H9 (cell line): ENCODE measurements around the gene SYK. TPM values are rescaled to one million over a fixed set of nuclear protein-coding genes. Genes with fewer than 3 reads are reported as not detected.

Experiments
- DNase-seq: peaks from one replicate; pipeline ENCODE4 v3.0.0-alpha.2; 2017
- H2AFZ ChIP-seq: one replicate; pipeline ENCODE4 v1.6.1; 2013; ENCODE audit warnings: mild to moderate bottlenecking, low read length, control low read depth, moderate library complexity
- H2AK5ac ChIP-seq: 2 replicates; pipeline ENCODE4 v1.6.1; 2013; ENCODE audit warnings: low read length, control low read depth, mixed read lengths; ENCODE audit not compliant: insufficient read length
- H2BK120ac ChIP-seq: one replicate; pipeline ENCODE4 v1.6.1; 2013; ENCODE audit warnings: low read depth, mild to moderate bottlenecking, low read length, control low read depth, inconsistent platforms; ENCODE audit not compliant: poor library complexity, severe bottlenecking
- H2BK12ac ChIP-seq: 2 replicates; pipeline ENCODE4 v1.6.1; 2013; ENCODE audit warnings: low read length, control low read depth, mixed read lengths, low read depth; ENCODE audit not compliant: insufficient read length
- H2BK15ac ChIP-seq: 2 replicates; pipeline ENCODE4 v1.6.1; 2013; ENCODE audit warnings: low read depth, low read length, control low read depth
- H2BK20ac ChIP-seq: one replicate; pipeline ENCODE4 v1.6.1; 2013; ENCODE audit warnings: low read depth, mild to moderate bottlenecking, low read length, control low read depth, inconsistent platforms; ENCODE audit not compliant: poor library complexity, severe bottlenecking
- H2BK5ac ChIP-seq: 2 replicates; pipeline ENCODE4 v1.6.1; 2013; ENCODE audit warnings: low read length, control low read depth, mixed read lengths; ENCODE audit not compliant: insufficient read length
- H3K14ac ChIP-seq: 2 replicates; pipeline ENCODE4 v1.6.1; 2013; ENCODE audit warnings: low read length, control low read depth; ENCODE audit not compliant: insufficient read depth
- H3K18ac ChIP-seq: 2 replicates; pipeline ENCODE4 v1.6.1; 2013; ENCODE audit warnings: low read depth, mild to moderate bottlenecking, mixed read lengths, low read length, control low read depth; ENCODE audit not compliant: insufficient read length
- H3K23ac ChIP-seq: 2 replicates; pipeline ENCODE4 v1.6.1; 2013; ENCODE audit warnings: low read length, control low read depth, mixed read lengths, low read depth; ENCODE audit not compliant: insufficient read length
- H3K23me2 ChIP-seq: 2 replicates; pipeline ENCODE4 v1.6.1; 2013; ENCODE audit warnings: low read depth, mild to moderate bottlenecking, mixed read lengths, low read length, control low read depth; ENCODE audit not compliant: insufficient read length, poor library complexity, severe bottlenecking
- H3K27ac ChIP-seq: 2 replicates; pipeline ENCODE4 v1.5.1; 2013; ENCODE audit warnings: low read length, control low read depth, mixed read lengths, low read depth; ENCODE audit not compliant: insufficient read length
- H3K27me3 ChIP-seq: 2 replicates; pipeline ENCODE4 v1.6.1; 2013; ENCODE audit warnings: low read length, control low read depth, inconsistent platforms; ENCODE audit not compliant: insufficient read depth
- H3K4ac ChIP-seq: 2 replicates; pipeline ENCODE4 v1.6.1; 2013; ENCODE audit warnings: low read depth, mild to moderate bottlenecking, control low read depth, inconsistent platforms, low read length, moderate library complexity
- H3K4me1 ChIP-seq: 2 replicates; pipeline ENCODE4 v1.6.1; 2013; ENCODE audit warnings: low read length, control low read depth, inconsistent platforms; ENCODE audit not compliant: insufficient read depth
- H3K4me2 ChIP-seq: 2 replicates; pipeline ENCODE4 v1.6.1; 2013; ENCODE audit warnings: low read length, control low read depth, mixed read lengths; ENCODE audit not compliant: insufficient read length, insufficient read depth
- H3K56ac ChIP-seq: 2 replicates; pipeline ENCODE4 v1.6.1; 2013; ENCODE audit warnings: low read depth, mild to moderate bottlenecking, mixed read lengths, low read length, control low read depth; ENCODE audit not compliant: insufficient read length
- H3K79me1 ChIP-seq: 2 replicates; pipeline ENCODE4 v1.6.1; 2013; ENCODE audit warnings: low read depth, mild to moderate bottlenecking, moderate library complexity, low read length, control low read depth, inconsistent platforms; ENCODE audit not compliant: insufficient read depth, poor library complexity, severe bottlenecking
- H3K79me2 ChIP-seq: 2 replicates; pipeline ENCODE4 v1.6.1; 2013; ENCODE audit warnings: low read length, control low read depth, inconsistent platforms; ENCODE audit not compliant: insufficient read depth
- H3K9ac ChIP-seq: 2 replicates; pipeline ENCODE4 v1.6.1; 2013; ENCODE audit warnings: low read length, control low read depth, mixed read lengths; ENCODE audit not compliant: insufficient read length; ENCODE audit errors: extremely low read depth
- H3K9me3 ChIP-seq: one replicate; pipeline ENCODE4 v1.6.1; 2013; ENCODE audit warnings: low read depth, low read length, inconsistent platforms; ENCODE audit not compliant: control insufficient read depth
- H3T11ph ChIP-seq: one replicate; pipeline ENCODE4 v1.6.1; 2013; ENCODE audit warnings: mild to moderate bottlenecking, low read length, control low read depth, inconsistent platforms
- H4K20me1 ChIP-seq: one replicate; pipeline ENCODE4 v1.6.1; 2013; ENCODE audit not compliant: control insufficient read depth, insufficient read length, insufficient read depth
- H4K5ac ChIP-seq: 2 replicates; pipeline ENCODE4 v1.6.1; 2013; ENCODE audit warnings: low read depth, mild to moderate bottlenecking, mixed read lengths, low read length, control low read depth; ENCODE audit not compliant: insufficient read length
- H4K8ac ChIP-seq: replicated peaks from 2 replicates; pipeline ENCODE4 v1.6.1; 2013; ENCODE audit warnings: low read length, control low read depth, mixed read lengths, low read depth; ENCODE audit not compliant: insufficient read length
- H4K91ac ChIP-seq: 2 replicates; pipeline ENCODE4 v1.6.1; 2013; ENCODE audit warnings: low read depth, mild to moderate bottlenecking, moderate library complexity, mixed read lengths, low read length, control low read depth; ENCODE audit not compliant: insufficient read length
- H3K27ac Mint-ChIP-seq, 3 experiments: 2 replicates in 2 of 3; 3 replicates in 1 of 3; pipeline ENCODE4 v1.8.0; 2020 to 2021; ENCODE audit warnings: mixed read lengths in 3 of 3, mild to moderate bottlenecking in 1 of 3, moderate library complexity in 1 of 3
- H3K27me3 Mint-ChIP-seq: 2 replicates; pipeline ENCODE4 v1.8.0; 2021; ENCODE audit warnings: low read depth, mild to moderate bottlenecking, moderate library complexity, mixed read lengths
- H3K36me3 Mint-ChIP-seq, 3 experiments: 2 replicates in 2 of 3; 3 replicates in 1 of 3; pipeline ENCODE4 v1.8.0; 2020 to 2021; ENCODE audit warnings: low read depth in 3 of 3, mixed read lengths in 3 of 3; ENCODE audit not compliant: insufficient read depth in 1 of 3
- H3K4me1 Mint-ChIP-seq, 2 experiments: 2 replicates each; pipeline ENCODE4 v1.8.0; 2020; ENCODE audit warnings: mixed read lengths in 2 of 2
- H3K4me3 Mint-ChIP-seq, 2 experiments: 2 replicates in 1 of 2; 3 replicates in 1 of 2; pipeline ENCODE4 v1.8.0; 2020 to 2021; ENCODE audit warnings: mild to moderate bottlenecking in 2 of 2, mixed read lengths in 2 of 2, moderate library complexity in 1 of 2
- H3K9me3 Mint-ChIP-seq, 2 experiments: 2 replicates in 1 of 2; 3 replicates in 1 of 2; pipeline ENCODE4 v1.8.0; 2020; ENCODE audit warnings: mild to moderate bottlenecking in 2 of 2, mixed read lengths in 2 of 2, moderate library complexity in 1 of 2
- WGBS: extraction: QIAGEN DNeasy Blood & Tissue Kit; methylation state at CpG from one replicate; pipeline ENCODE4 v1.1.7; 2013; ENCODE audit warnings: missing lambda C conversion rate, low lambda C conversion rate, mixed read lengths; ENCODE audit not compliant: insufficient read length; ENCODE audit errors: extremely low coverage; 5-methylcytosine and 5-hydroxymethylcytosine counted together
- total RNA-seq: library from RNA; stranded (reverse); gene quantifications from 2 replicates; pipeline ENCODE4 v1.2.1, GENCODE V29; 2021
- TF ChIP-seq, protein P1 (sequence below): fragments of 200-600 bp; sonication (generic); conservative IDR thresholded peaks from 3 replicates; pipeline ENCODE4 v1.8.0; 2021; ENCODE audit warnings: antibody characterized with exemption, mild to moderate bottlenecking

The SYK gene
- total RNA-seq, 1 experiment from 2014 or later = 7.9 TPM

GRCh38 chr9:90834828-90835595 is 33.4 kb downstream of the SYK start:
- Histone ChIP-seq H4K91ac (no peak overlapping the region), H3K23ac (no peak overlapping the region), H3K4ac (no peak overlapping the region), H3K4me2 (no peak overlapping the region), H2BK120ac (no peak overlapping the region), H4K8ac (no peak overlapping the region), H3K23me2 (no peaks in the 10 kb centered on the region), H3K9me3 (no peaks in the 10 kb centered on the region), H3K4me1 (no peaks in the 10 kb centered on the region), H2AFZ (no peak overlapping the region), H3K27me3 (no peaks in the 10 kb centered on the region), H2BK15ac (no peak overlapping the region), H4K20me1 (no peaks in the 10 kb centered on the region), H3T11ph (no peak overlapping the region), H2AK5ac (no peak overlapping the region), H3K14ac (no peak overlapping the region), H4K5ac (no peak overlapping the region), H3K27ac (no peak overlapping the region), H2BK5ac (no peak overlapping the region), H3K56ac (no peak overlapping the region), H3K18ac (no peak overlapping the region), H2BK20ac (no peak overlapping the region), H2BK12ac (no peak overlapping the region), H3K79me2 (no peaks in the 10 kb centered on the region), H3K79me1 (no peaks in the 10 kb centered on the region), H3K9ac (no peak overlapping the region)
- Mint-ChIP-seq H3K9me3 (peaks cover 0 to 2% of the 10 kb centered on the region in 2 experiments; a peak in 1 of 5 replicates), H3K36me3 (peaks cover 0 to 2% (median 0%) of the 10 kb centered on the region in 3 experiments; a peak in 3 of 7 replicates), H3K27ac (no peak overlapping the region), H3K4me3 (no peak overlapping the region), H3K27me3 (no peaks in the 10 kb centered on the region; the same call in 1 of the 2 replicates), H3K4me1 (peaks cover 0 to 3% of the 10 kb centered on the region in 2 experiments; a peak in 1 of 4 replicates)
- peak; percentile 10 for DNase-seq
- no CpG with 5 or more reads among the region's 8 CpGs for WGBS
- TF ChIP-seq, protein P1, sequence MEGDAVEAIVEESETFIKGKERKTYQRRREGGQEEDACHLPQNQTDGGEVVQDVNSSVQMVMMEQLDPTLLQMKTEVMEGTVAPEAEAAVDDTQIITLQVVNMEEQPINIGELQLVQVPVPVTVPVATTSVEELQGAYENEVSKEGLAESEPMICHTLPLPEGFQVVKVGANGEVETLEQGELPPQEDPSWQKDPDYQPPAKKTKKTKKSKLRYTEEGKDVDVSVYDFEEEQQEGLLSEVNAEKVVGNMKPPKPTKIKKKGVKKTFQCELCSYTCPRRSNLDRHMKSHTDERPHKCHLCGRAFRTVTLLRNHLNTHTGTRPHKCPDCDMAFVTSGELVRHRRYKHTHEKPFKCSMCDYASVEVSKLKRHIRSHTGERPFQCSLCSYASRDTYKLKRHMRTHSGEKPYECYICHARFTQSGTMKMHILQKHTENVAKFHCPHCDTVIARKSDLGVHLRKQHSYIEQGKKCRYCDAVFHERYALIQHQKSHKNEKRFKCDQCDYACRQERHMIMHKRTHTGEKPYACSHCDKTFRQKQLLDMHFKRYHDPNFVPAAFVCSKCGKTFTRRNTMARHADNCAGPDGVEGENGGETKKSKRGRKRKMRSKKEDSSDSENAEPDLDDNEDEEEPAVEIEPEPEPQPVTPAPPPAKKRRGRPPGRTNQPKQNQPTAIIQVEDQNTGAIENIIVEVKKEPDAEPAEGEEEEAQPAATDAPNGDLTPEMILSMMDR = no peak; the same call in 2 of the 3 replicates
